ENCODE measurements around the gene KRTAP19-7.

- TF ChIP-seq, protein P1, sequence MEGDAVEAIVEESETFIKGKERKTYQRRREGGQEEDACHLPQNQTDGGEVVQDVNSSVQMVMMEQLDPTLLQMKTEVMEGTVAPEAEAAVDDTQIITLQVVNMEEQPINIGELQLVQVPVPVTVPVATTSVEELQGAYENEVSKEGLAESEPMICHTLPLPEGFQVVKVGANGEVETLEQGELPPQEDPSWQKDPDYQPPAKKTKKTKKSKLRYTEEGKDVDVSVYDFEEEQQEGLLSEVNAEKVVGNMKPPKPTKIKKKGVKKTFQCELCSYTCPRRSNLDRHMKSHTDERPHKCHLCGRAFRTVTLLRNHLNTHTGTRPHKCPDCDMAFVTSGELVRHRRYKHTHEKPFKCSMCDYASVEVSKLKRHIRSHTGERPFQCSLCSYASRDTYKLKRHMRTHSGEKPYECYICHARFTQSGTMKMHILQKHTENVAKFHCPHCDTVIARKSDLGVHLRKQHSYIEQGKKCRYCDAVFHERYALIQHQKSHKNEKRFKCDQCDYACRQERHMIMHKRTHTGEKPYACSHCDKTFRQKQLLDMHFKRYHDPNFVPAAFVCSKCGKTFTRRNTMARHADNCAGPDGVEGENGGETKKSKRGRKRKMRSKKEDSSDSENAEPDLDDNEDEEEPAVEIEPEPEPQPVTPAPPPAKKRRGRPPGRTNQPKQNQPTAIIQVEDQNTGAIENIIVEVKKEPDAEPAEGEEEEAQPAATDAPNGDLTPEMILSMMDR (IDR thresholded peaks at IDR 0.05), result no peak
- no peak for TF ChIP-seq POLR2A (IDR thresholded peaks at IDR 0.05)
Measured at GRCh38 chr21:30567617-30568016, 6.5 kb upstream of the KRTAP19-7 start.

All from vagina (tissue), 2 donors.